Activated T-cell treated with anti-CD3 and anti-CD28 coated beads, Interleukin-2, amount 50 U/mL, for 72 hours (primary cell): ENCODE data around the gene KIZ. TPM values are rescaled to one million over a fixed set of nuclear protein-coding genes. Genes with fewer than 3 reads are reported as not detected.

ENCODE experiments used
- ATAC-seq, 2 donors: fragments of 150-1000 bp; cut with Tn5 transposase; replicated peaks in 1 of 2; 2 replicates each; pipeline ENCODE4 v1.10.0; 2021; ENCODE audit warnings: moderate library complexity in 2 of 2, mild to moderate bottlenecking in 1 of 2
- DNase-seq, 2 donors: peaks; one replicate each; pipeline ENCODE4 v3.0.0; 2021 to 2022; ENCODE audit warnings: mixed read lengths in 1 of 2
- H3K27ac Mint-ChIP-seq: one replicate; pipeline ENCODE4 v1.8.0; 2022; ENCODE audit warnings: mild to moderate bottlenecking, moderate library complexity, mixed read lengths
- H3K27me3 Mint-ChIP-seq: one replicate; pipeline ENCODE4 v1.8.0; 2022; ENCODE audit warnings: low read depth, mixed read lengths
- H3K36me3 Mint-ChIP-seq, 2 donors: one replicate each; pipeline ENCODE4 v1.8.0; 2022; ENCODE audit warnings: mixed read lengths in 2 of 2, mild to moderate bottlenecking in 1 of 2; ENCODE audit not compliant: insufficient read depth in 2 of 2
- H3K4me1 Mint-ChIP-seq: one replicate; pipeline ENCODE4 v1.8.0; 2022; ENCODE audit warnings: low read depth, mixed read lengths
- H3K4me3 Mint-ChIP-seq, 2 donors: one replicate each; pipeline ENCODE4 v1.8.0; 2022; ENCODE audit warnings: mild to moderate bottlenecking in 2 of 2, mixed read lengths in 2 of 2, moderate library complexity in 2 of 2
- H3K9me3 Mint-ChIP-seq, 2 donors: one replicate each; pipeline ENCODE4 v1.8.0; 2022; ENCODE audit warnings: mixed read lengths in 2 of 2
- total RNA-seq, 2 donors: library from RNA; stranded (reverse); gene quantifications; one replicate each; pipeline ENCODE4 v1.2.3, GENCODE V29; 2022

KIZ gene
- total RNA-seq, 2 donors from 2014 or later, result 24.0 to 30.9 TPM

- H3K27ac Mint-ChIP-seq, result no peak overlapping the region
These were observed 160.9 kb downstream of the KIZ start for GRCh38 chr20:21286775-21287174.

DNA sequence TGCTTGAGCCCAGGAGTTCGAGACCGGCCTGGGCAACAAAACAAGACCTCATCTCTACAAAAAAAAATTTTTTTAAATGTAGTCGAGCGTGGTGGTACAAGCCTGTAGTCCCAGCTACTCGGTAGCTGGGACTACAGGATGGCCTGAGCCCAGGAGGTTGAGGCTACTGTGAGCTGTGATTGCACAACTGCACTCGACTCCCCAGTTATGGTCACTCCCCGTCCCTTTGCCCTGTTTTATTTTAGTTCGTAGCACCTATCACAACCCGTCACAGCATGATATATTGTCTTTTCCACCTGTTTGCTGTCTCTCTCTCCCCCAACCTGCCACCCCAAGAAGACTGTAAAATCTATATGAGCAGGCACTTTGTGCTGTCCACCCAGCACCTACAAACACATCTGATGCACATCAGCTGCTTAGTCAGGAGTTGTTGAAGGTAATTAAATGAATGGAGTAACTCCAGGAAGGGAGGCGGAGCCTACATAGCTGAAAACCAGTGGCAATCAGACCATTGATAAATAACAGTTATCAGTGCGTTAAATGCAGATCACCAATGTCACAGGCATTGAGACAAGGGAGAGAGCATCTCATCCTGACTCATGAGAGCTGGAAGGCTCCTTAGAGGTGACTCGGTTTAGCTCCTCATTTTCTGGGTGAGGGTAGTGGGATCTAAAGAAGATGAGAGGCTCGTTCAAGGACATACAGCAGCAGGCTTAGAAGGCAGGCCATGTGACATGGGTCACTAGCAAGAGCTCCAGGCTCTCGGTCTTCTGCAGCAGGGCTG lies 162.9 kb downstream of the KIZ start:
- Mint-ChIP-seq H3K4me3 (no peak overlapping the region), H3K27ac (no peak overlapping the region), H3K9me3 (peaks cover 6 to 7% of the 10 kb centered on the region in 2 donors), H3K4me1 (no peaks in the 10 kb centered on the region), H3K36me3 (peaks cover 6 to 7% of the 10 kb centered on the region in 2 donors), H3K27me3 (peaks cover 32% of the 10 kb centered on the region)
- ATAC-seq (no peak), DNase-seq (no peak)

More at GRCh38 chr20:21286775-21287174, 160.9 kb downstream of the KIZ start:
- Mint-ChIP-seq H3K36me3 (peaks cover 6 to 7% of the 10 kb centered on the region in 2 donors), H3K4me3 (no peak overlapping the region), H3K4me1 (no peaks in the 10 kb centered on the region), H3K27me3 (peaks cover 40% of the 10 kb centered on the region), H3K9me3 (peaks cover 6 to 7% of the 10 kb centered on the region in 2 donors)
- DNase-seq, result no peak
- no peak for ATAC-seq

DNA sequence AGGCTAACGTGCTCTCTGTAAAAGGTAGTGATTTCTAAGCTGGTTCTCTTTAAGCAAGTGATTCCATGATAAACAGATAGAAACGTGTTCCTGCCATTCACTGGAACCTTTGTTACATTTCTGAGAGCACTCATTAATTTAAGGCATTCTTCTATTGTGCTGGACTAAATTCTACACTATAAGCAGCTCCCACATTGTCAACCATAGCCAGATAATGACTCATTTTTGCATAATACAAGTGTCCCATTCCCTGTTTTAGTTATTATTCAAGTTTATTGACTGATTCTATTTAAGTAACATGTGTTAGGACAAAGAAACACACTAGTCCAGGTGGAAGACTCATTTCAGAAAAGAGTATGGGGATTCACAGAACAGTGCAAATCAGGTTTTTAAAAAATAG lies 163.8 kb downstream of the KIZ start:
- DNase-seq (no peak), ATAC-seq (no peak)
- H3K4me1 Mint-ChIP-seq, result no peaks in the 10 kb centered on the region
- H3K27ac Mint-ChIP-seq, result no peak overlapping the region
- H3K27me3 Mint-ChIP-seq, result peaks cover 32% of the 10 kb centered on the region
- peaks cover 3 to 7% of the 10 kb centered on the region in 2 donors for H3K36me3 Mint-ChIP-seq
- peaks cover 6 to 7% of the 10 kb centered on the region in 2 donors for H3K9me3 Mint-ChIP-seq
- H3K4me3 Mint-ChIP-seq, result no peak overlapping the region

- Mint-ChIP-seq H3K27me3 (peaks cover 23% of the 10 kb centered on the region), H3K36me3 (peaks cover 0 to 2% of the 10 kb centered on the region in 2 donors), H3K9me3 (peaks cover under 1% of the 10 kb centered on the region in 2 donors), H3K4me1 (no peaks in the 10 kb centered on the region), H3K27ac (no peak overlapping the region), H3K4me3 (no peak overlapping the region)
- DNase-seq (no peak), ATAC-seq (no peak)
These were observed 165.1 kb downstream of the KIZ start for GRCh38 chr20:21291026-21291425.

- Mint-ChIP-seq H3K27me3 (peaks cover 8% of the 10 kb centered on the region), H3K36me3 (no peaks in the 10 kb centered on the region), H3K4me1 (peaks cover 19% of the 10 kb centered on the region), H3K27ac (no peak overlapping the region), H3K4me3 (no peak overlapping the region), H3K9me3 (no peaks in the 10 kb centered on the region)
- DNase-seq (no peak), ATAC-seq (no peak)
These were observed 168.9 kb downstream of the KIZ start for GRCh38 chr20:21294755-21295154.

Other genes starting within 250 kb of the KIZ start
- gene LINC00237, start 19.7 kb upstream of the KIZ start, total RNA-seq, result under 1 TPM; 0.41 to 0.49 TPM
- gene XRN2, start 177.2 kb downstream of the KIZ start, total RNA-seq, result 10 to 100 TPM; 77.9 to 81.8 TPM